ENCODE data around the gene RND2.
"Not testable (repeated sequence)": the region's sequence is repeated elsewhere in the genome, so short reads cannot be mapped to it uniquely, and the experiment has no call there.

The RND2 gene

GRCh38 chr17:43027091-43028032, 2.3 kb downstream of the RND2 start:
- DNase-seq = no peak

GRCh38 chr17:43028221-43028861, 3.3 kb downstream of the RND2 start:
- DNase-seq = no peak

- DNase-seq = no peak
Measured at GRCh38 chr17:43030137-43030767, 5.2 kb downstream of the RND2 start.

- no peak for DNase-seq
Measured at GRCh38 chr17:43031666-43032065, 6.6 kb downstream of the RND2 start.

- no peak for DNase-seq
Measured at GRCh38 chr17:43033948-43034881, 9.2 kb downstream of the RND2 start.

- DNase-seq = no peak
Measured at GRCh38 chr17:43034894-43035293, 9.9 kb downstream of the RND2 start.

GRCh38 chr17:43039646-43040045, 14.6 kb downstream of the RND2 start:
- DNase-seq = no peak

GRCh38 chr17:43040655-43041054, 15.6 kb downstream of the RND2 start:
- no peak for DNase-seq

GRCh38 chr17:43042025-43042628, 17.1 kb downstream of the RND2 start:
- DNase-seq = no peak

GRCh38 chr17:43043307-43043706, 18.3 kb downstream of the RND2 start:
- no peak for DNase-seq

GRCh38 chr17:43044024-43044423, 19.0 kb downstream of the RND2 start:
- no peak for DNase-seq

- no peak for DNase-seq
Measured at GRCh38 chr17:43051969-43052368, 26.9 kb downstream of the RND2 start.

GRCh38 chr17:43053008-43053407, 28.0 kb downstream of the RND2 start:
- DNase-seq = not testable (repeated sequence)

GRCh38 chr17:43056051-43056450, 31.0 kb downstream of the RND2 start:
- DNase-seq = no peak

- no peak for DNase-seq
Measured at GRCh38 chr17:43062984-43063638, 38.1 kb downstream of the RND2 start.

GRCh38 chr17:43068570-43069367, 43.7 kb downstream of the RND2 start:
- no peak for DNase-seq

- no peak for DNase-seq
Measured at GRCh38 chr17:43069368-43069898, 44.4 kb downstream of the RND2 start.

- no peak for DNase-seq
Measured at GRCh38 chr17:43070257-43070656, 45.2 kb downstream of the RND2 start.

- DNase-seq = no peak
Measured at GRCh38 chr17:43070872-43071271, 45.8 kb downstream of the RND2 start.

- DNase-seq = no peak
Measured at GRCh38 chr17:43074869-43075268, 49.8 kb downstream of the RND2 start.

Data from activated T-cell treated with anti-CD3 and anti-CD28 coated beads, Interleukin-2, amount 50 U/mL, for 48 hours (primary cell).